A549 (cell line): ENCODE measurements around the gene RDH11.

Experiments
- CHD2 ChIP-seq: fragments of 150-350 bp; IDR thresholded peaks from 2 replicates; pipeline ENCODE4 v1.6.1; 2014; ENCODE audit warnings: low read length; ENCODE audit not compliant: partially characterized antibody
- CTCF ChIP-seq: fragments of >200 bp; sonication (Bioruptor Twin); formaldehyde crosslinking; IDR thresholded peaks from 3 replicates; pipeline ENCODE4 v1.5.1; 2016
- POLR2A ChIP-seq: IDR thresholded peaks from 2 replicates; pipeline ENCODE4 v1.6.1; 2012; ENCODE audit warnings: mild to moderate bottlenecking, low read length
- TF ChIP-seq, protein P1 (sequence below): IDR thresholded peaks from 2 replicates; pipeline ENCODE4 v1.6.1; 2012; ENCODE audit warnings: low read depth, borderline replicate concordance

DNA sequence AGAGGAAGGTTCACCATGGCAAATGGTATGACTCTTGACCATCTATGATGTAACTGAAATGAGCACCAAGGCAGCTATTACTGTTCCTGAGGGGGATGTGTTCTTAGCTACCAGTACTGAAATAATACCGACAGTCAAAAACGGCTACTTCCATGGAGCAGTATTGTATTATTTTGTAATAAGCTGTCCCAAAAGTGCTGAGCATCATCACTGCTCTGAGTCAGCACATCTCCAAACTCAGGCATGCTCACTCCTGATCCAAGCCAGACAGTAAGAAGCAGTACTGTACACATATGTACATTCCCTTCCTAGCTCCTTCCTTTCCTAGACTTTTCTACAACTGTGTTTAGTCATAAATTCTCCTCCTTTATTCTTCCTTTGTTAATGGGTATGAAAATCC lies 29.7 kb downstream of the RDH11 start:
- no peak for TF ChIP-seq CHD2
- no peak for TF ChIP-seq CTCF
- no peak for TF ChIP-seq POLR2A
- TF ChIP-seq, protein P1, sequence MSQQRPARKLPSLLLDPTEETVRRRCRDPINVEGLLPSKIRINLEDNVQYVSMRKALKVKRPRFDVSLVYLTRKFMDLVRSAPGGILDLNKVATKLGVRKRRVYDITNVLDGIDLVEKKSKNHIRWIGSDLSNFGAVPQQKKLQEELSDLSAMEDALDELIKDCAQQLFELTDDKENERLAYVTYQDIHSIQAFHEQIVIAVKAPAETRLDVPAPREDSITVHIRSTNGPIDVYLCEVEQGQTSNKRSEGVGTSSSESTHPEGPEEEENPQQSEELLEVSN, result no peak
